HepG2 (cell line): ENCODE data around the gene ATR. TPM values are rescaled to one million over a fixed set of nuclear protein-coding genes. Genes with fewer than 3 reads are reported as not detected.

Source experiments
- ATAC-seq: fragments of 200-7000 bp; cut with Tn5 transposase; 3 replicates; pipeline ENCODE4 v1.9.1; 2020; ENCODE audit warnings: mild to moderate bottlenecking, moderate library complexity
- BruUV-seq: library from RNA; stranded (reverse); fragments of 400-500 nt; replicated peaks from 2 replicates; lab custom pipeline; 2021; lab: Mats Ljungman, UMichigan
- CTCF ChIA-PET: fragments of 300-600 bp; formaldehyde crosslinking; extraction: SDS; loops from one replicate; lab custom pipeline; 2021; ENCODE audit warnings: low total read pairs, inconsistent platforms, low intra/inter-chr PET ratio; lab: Yijun Ruan, JAX
- POLR2A ChIA-PET: fragments of 350-600 bp; sonication (Branson Sonifier 250); formaldehyde crosslinking; loops from one replicate; lab custom pipeline; 2020; ENCODE audit warnings: antibody characterized with exemption, inconsistent platforms; lab: Yijun Ruan, JAX
- DNase-seq: peaks from one replicate; pipeline ENCODE4 v3.0.0-alpha.2; 2015; ENCODE audit warnings: low spot score
- FAIRE-seq: peaks from 3 replicates; lab custom pipeline; 2011; peaks lifted over from hg19 to GRCh38; lab: Jason Lieb, UNC
- H2AFZ ChIP-seq: one replicate; pipeline ENCODE4 v1.6.1; 2011; ENCODE audit warnings: low read length, inconsistent platforms
- H3K27ac ChIP-seq: fragments of 300-600 bp; 3 replicates; pipeline ENCODE4 v1.8.0; 2011; ENCODE audit warnings: mixed run types, mild to moderate bottlenecking, mixed read lengths, low read length, inconsistent platforms; ENCODE audit not compliant: insufficient read depth; ENCODE audit errors: extremely low read length
- H3K27me3 ChIP-seq, 2 experiments: fragments of 200-600 bp in 1 of 2; 2 replicates in 1 of 2; 3 replicates in 1 of 2; pipeline versions ENCODE4 v1.6.0 to v1.8.0; 2011; ENCODE audit warnings: low read length in 2 of 2, mild to moderate bottlenecking in 2 of 2, moderate library complexity in 2 of 2, inconsistent platforms in 1 of 2; ENCODE audit not compliant: insufficient read depth in 2 of 2, control insufficient read depth in 1 of 2
- H3K36me3 ChIP-seq, 2 experiments: fragments of 200-600 bp in 1 of 2; replicated peaks in 1 of 2; 2 replicates in 1 of 2; 3 replicates in 1 of 2; pipeline versions ENCODE4 v1.5.1 to v1.8.0; 2011; ENCODE audit warnings: low read length in 2 of 2, inconsistent platforms in 1 of 2; ENCODE audit not compliant: insufficient read depth in 2 of 2, control insufficient read depth in 1 of 2
- H3K4me1 ChIP-seq: 2 replicates; pipeline ENCODE4 v1.5.1; 2012; ENCODE audit warnings: low read length, inconsistent platforms; ENCODE audit not compliant: insufficient read depth
- H3K4me2 ChIP-seq: 2 replicates; pipeline ENCODE4 v1.6.0; 2011; ENCODE audit warnings: low read depth, low read length, inconsistent platforms
- H3K4me3 ChIP-seq, 3 experiments: fragments of 200-600 bp in 1 of 3; sonication (generic), shearing (Covaris generic) in 1 of 3; replicated peaks in 1 of 3; 2 replicates each; pipeline ENCODE4 v1.5.1; 2011 to 2016; ENCODE audit warnings: low read length in 3 of 3, inconsistent platforms in 2 of 3, low read depth in 2 of 3, mild to moderate bottlenecking in 2 of 3, control low read depth in 1 of 3, mixed read lengths in 1 of 3; ENCODE audit not compliant: insufficient read depth in 1 of 3
- H3K79me2 ChIP-seq: one replicate; pipeline ENCODE4 v1.6.1; 2011; ENCODE audit warnings: low read length, inconsistent platforms; ENCODE audit not compliant: insufficient read depth
- H3K9ac ChIP-seq: 2 replicates; pipeline ENCODE4 v1.6.0; 2011; ENCODE audit warnings: mild to moderate bottlenecking, low read depth, low read length, inconsistent platforms; ENCODE audit not compliant: insufficient read depth
- H3K9me3 ChIP-seq: 2 replicates; pipeline ENCODE4 v1.5.1; 2012; ENCODE audit warnings: mild to moderate bottlenecking, low read length
- H4K20me1 ChIP-seq: 2 replicates; pipeline ENCODE4 v1.6.0; 2011; ENCODE audit warnings: inconsistent platforms, mild to moderate bottlenecking, low read length, moderate library complexity; ENCODE audit not compliant: insufficient read depth
- ADNP ChIP-seq: sonication (generic); formaldehyde crosslinking; IDR thresholded peaks from 2 replicates; pipeline ENCODE4 v1.4.0; 2020; ENCODE audit warnings: missing genetic modification reagents
- FLYWCH1 ChIP-seq: sonication (generic); formaldehyde crosslinking; IDR thresholded peaks from 2 replicates; pipeline ENCODE4 v1.8.1; 2023; ENCODE audit warnings: mild to moderate bottlenecking, missing genetic modification reagents
- HDAC6 ChIP-seq: fragments of 200-600 bp; sonication (generic); IDR thresholded peaks from 2 replicates; pipeline ENCODE4 v1.7.0; 2017; ENCODE audit warnings: mild to moderate bottlenecking, antibody characterized with exemption, low read length, low read depth
- NKX3-1 ChIP-seq: sonication (generic); formaldehyde crosslinking; IDR thresholded peaks from 2 replicates; pipeline ENCODE4 v1.5.0; 2020; ENCODE audit warnings: missing genetic modification reagents
- POLR2A ChIP-seq, 2 experiments: IDR thresholded peaks; 2 replicates each; pipeline ENCODE4 v1.6.1; 2011; ENCODE audit warnings: low read depth in 2 of 2, low read length in 2 of 2, mild to moderate bottlenecking in 1 of 2, moderate library complexity in 1 of 2; ENCODE audit not compliant: insufficient read depth in 1 of 2
- POLR2G ChIP-seq: fragments of 200-400 bp; formaldehyde crosslinking; IDR thresholded peaks from 2 replicates; pipeline ENCODE4 v1.6.1; 2018; ENCODE audit warnings: mild to moderate bottlenecking, low read depth, low read length, moderate library complexity
- SMAD3 ChIP-seq: sonication (generic); formaldehyde crosslinking; IDR thresholded peaks from 2 replicates; pipeline ENCODE4 v1.4.0; 2020; ENCODE audit warnings: missing genetic modification reagents
- SOX6 ChIP-seq, 2 experiments: fragments of 450-650 bp in 1 of 2; sonication (generic) in 1 of 2; formaldehyde crosslinking in 1 of 2; IDR thresholded peaks; 2 replicates each; pipeline versions ENCODE4 v1.4.0 to v1.6.1; 2017 to 2020; ENCODE audit warnings: antibody characterized with exemption in 1 of 2, mild to moderate bottlenecking in 1 of 2, missing genetic modification reagents in 1 of 2
- SRSF4 ChIP-seq: fragments of 200-400 bp; formaldehyde crosslinking; IDR thresholded peaks from one replicate; pipeline ENCODE4 v1.6.1; 2018; ENCODE audit warnings: mild to moderate bottlenecking, low read depth, low read length, moderate library complexity; ENCODE audit not compliant: poor library complexity, severe bottlenecking
- THAP11 ChIP-seq: IDR thresholded peaks from 2 replicates; pipeline ENCODE4 v1.6.1; 2016; ENCODE audit warnings: missing biosample characterization, missing genetic modification reagents
- ZNF337 ChIP-seq: sonication (generic); formaldehyde crosslinking; IDR thresholded peaks from 2 replicates; pipeline ENCODE4 v1.5.1; 2020; ENCODE audit warnings: missing genetic modification reagents, low read depth, mild to moderate bottlenecking, borderline replicate concordance
- WGBS: methylation state at CpG from one replicate; pipeline ENCODE4 v1.1.6; 2017; ENCODE audit warnings: low lambda C conversion rate; 5-methylcytosine and 5-hydroxymethylcytosine counted together
- in situ Hi-C: cut with HindIII; loops from 2 replicates; pipeline ENCODE4 v1.10.0; 2017; ENCODE audit warnings: low pct_unique_long_range_greater_than_20kb; ENCODE audit not compliant: extremely low pct_ligation_motif_present
- intact Hi-C: fragments of 100-400 bp; cut with micrococcal nuclease; formaldehyde crosslinking; loops from one replicate; pipeline ENCODE4 v1.10.0; 2022; ENCODE audit not compliant: unreplicated experiment
- polyA plus RNA-seq, 8 experiments: library from polyadenylated mRNA; depleted of rRNA in 3 of 8; stranded (reverse) in 7 of 8; unstranded in 1 of 8; fragments of >200 nt; fragmentation: Illumina TruSeq in 4 of 8; extraction: Trizol in 4 of 8; gene quantifications; 2 replicates each; pipeline versions ENCODE4 v1.2.1 to v1.2.3, GENCODE V29; 2011 to 2016; ENCODE audit warnings: low read depth in 4 of 8, missing spikeins in 1 of 8, mixed read lengths in 1 of 8; ENCODE audit not compliant: insufficient read depth in 1 of 8
- total RNA-seq, 5 experiments: library from RNA; depleted of rRNA; stranded (reverse); fragments of >200 nt; fragmentation: Illumina TruSeq; extraction: Trizol; gene quantifications; 2 replicates each; pipeline ENCODE4 v1.2.3, GENCODE V29; 2016; ENCODE audit warnings: low read depth in 1 of 5
- TF ChIP-seq, protein P1 (sequence below): sonication (generic); formaldehyde crosslinking; IDR thresholded peaks from 2 replicates; pipeline ENCODE4 v1.9.0; 2021; ENCODE audit warnings: missing genetic modification reagents, borderline replicate concordance
- TF ChIP-seq, protein P2 (sequence below): sonication (generic); formaldehyde crosslinking; IDR thresholded peaks from 2 replicates; pipeline ENCODE4 v1.8.0; 2022; ENCODE audit warnings: missing genetic modification reagents, low read depth, mild to moderate bottlenecking, borderline replicate concordance
- TF ChIP-seq, protein P3 (sequence below): sonication (generic); formaldehyde crosslinking; IDR thresholded peaks from 2 replicates; pipeline ENCODE4 v1.4.0; 2020; ENCODE audit warnings: missing genetic modification reagents

The ATR gene
- total and polyA plus RNA-seq, 2 of the 13 experiments (the other 11 are each of a cell fraction or from before 2014, with no cell fraction given), result 6.6 to 17.0 TPM

DNA sequence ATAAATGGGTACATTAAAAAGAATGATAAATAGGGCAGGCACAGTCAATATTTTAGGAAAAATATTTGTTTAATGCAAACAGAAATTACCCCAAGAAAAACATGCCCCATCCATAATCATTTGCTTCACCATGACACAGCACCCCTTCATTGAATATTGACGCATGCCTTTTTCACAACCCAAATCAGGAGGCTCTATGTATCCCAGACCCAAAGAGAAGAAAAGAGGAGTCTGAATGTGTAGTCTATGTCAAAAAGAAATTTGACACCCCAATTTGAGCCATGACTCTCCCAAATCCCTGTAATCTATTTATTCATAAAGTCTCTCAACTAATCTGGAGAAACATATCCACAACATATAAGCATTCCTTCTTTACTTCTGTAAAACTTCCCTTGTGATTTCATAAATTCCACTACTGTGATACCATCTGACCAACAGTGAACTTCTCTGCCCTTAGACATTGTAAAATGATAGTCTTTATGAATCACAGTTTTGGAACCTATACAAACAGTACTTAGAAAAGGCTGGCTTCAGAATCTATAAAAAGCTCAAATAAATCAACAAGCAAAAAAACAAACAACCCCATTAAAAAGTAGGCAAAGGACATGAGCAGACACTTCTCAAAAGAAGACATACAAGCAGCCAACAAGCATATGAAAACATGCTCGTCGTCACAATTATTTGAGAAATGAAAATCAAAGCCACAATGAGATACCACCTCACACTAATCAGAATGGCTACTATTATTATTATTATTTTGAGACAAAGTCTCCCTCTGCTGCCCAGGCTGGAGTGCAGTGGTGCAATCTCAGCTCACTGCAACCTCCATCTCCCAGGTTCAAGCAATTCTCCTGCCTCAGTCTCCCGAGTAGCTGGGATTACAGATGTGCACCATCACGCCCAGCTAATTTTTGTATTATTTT is 77.3 kb downstream of the ATR start:
- TF ChIP-seq, protein P1, sequence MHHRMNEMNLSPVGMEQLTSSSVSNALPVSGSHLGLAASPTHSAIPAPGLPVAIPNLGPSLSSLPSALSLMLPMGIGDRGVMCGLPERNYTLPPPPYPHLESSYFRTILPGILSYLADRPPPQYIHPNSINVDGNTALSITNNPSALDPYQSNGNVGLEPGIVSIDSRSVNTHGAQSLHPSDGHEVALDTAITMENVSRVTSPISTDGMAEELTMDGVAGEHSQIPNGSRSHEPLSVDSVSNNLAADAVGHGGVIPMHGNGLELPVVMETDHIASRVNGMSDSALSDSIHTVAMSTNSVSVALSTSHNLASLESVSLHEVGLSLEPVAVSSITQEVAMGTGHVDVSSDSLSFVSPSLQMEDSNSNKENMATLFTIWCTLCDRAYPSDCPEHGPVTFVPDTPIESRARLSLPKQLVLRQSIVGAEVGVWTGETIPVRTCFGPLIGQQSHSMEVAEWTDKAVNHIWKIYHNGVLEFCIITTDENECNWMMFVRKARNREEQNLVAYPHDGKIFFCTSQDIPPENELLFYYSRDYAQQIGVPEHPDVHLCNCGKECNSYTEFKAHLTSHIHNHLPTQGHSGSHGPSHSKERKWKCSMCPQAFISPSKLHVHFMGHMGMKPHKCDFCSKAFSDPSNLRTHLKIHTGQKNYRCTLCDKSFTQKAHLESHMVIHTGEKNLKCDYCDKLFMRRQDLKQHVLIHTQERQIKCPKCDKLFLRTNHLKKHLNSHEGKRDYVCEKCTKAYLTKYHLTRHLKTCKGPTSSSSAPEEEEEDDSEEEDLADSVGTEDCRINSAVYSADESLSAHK (CRISPR knock-in tag), result no peak
- TF ChIP-seq HDAC6 (no peak), SRSF4 (no peak)
- CTCF ChIA-PET, result no interaction called here
- ATAC-seq (no peak), FAIRE-seq (no peak), DNase-seq (no peak)
- H3K9me3 ChIP-seq, result no peaks in the 10 kb centered on the region
- H3K4me1 ChIP-seq, result no peaks in the 10 kb centered on the region
- H3K27ac ChIP-seq, result no peak overlapping the region
- POLR2A ChIA-PET, result no interaction called here
- H2AFZ ChIP-seq, result no peak overlapping the region
- intact Hi-C loops (no loop called here), in situ Hi-C loops (no loop called here)
- H3K36me3 ChIP-seq, result peaks cover 0 to under 1% of the 10 kb centered on the region in 2 experiments; a peak in 3 of 5 replicates
- no TSS peak for BruUV-seq
- H3K27me3 ChIP-seq, result no peaks in the 10 kb centered on the region
- no peak overlapping the region for H3K4me2 ChIP-seq
- H3K4me3 ChIP-seq, result no peak overlapping the region
- no peaks in the 10 kb centered on the region for H3K79me2 ChIP-seq
- no peak overlapping the region for H3K9ac ChIP-seq
- no peaks in the 10 kb centered on the region for H4K20me1 ChIP-seq
- 94% methylated on average over 5 of the region's 5 CpGs for WGBS

DNA sequence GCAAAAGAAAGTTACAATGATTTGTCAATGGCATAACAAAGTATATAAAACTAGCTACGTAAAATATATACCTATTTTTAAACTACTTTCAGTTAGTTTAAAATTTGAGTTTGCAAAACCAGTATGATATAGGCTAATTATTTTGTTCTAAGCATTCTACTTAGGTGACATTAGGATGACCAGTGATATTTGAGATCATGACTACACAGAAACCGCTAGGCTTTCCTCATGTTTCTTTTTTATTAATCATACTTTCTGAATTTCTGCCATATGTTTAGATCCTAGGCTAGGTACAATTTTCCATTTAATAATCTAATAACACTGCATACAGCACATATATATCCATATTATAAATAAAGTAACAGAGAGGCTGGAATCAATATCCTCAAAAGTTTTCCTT is 78.3 kb downstream of the ATR start:
- Histone ChIP-seq H3K4me2 (no peak overlapping the region), H3K27ac (no peak overlapping the region), H3K4me1 (no peaks in the 10 kb centered on the region), H3K9me3 (no peaks in the 10 kb centered on the region), H3K79me2 (no peaks in the 10 kb centered on the region), H3K36me3 (peaks cover 0 to 2% of the 10 kb centered on the region in 2 experiments; a peak in 3 of 5 replicates), H3K9ac (no peak overlapping the region), H4K20me1 (no peaks in the 10 kb centered on the region), H2AFZ (no peak overlapping the region), H3K27me3 (no peaks in the 10 kb centered on the region), H3K4me3 (no peak overlapping the region)
- 99% methylated on average over 2 of the region's 2 CpGs for WGBS
- FAIRE-seq (no peak), ATAC-seq (no peak), DNase-seq (no peak)
- in situ Hi-C loops, result no loop called here
- intact Hi-C loops, result no loop called here
- ChIA-PET POLR2A (no interaction called here), CTCF (no interaction called here)
- BruUV-seq, result no TSS peak
- no peak for TF ChIP-seq FLYWCH1 (CRISPR knock-in tag)
- no peak for TF ChIP-seq SMAD3 (CRISPR knock-in tag)
- TF ChIP-seq ADNP (CRISPR knock-in tag), result no peak
- TF ChIP-seq, protein P2, sequence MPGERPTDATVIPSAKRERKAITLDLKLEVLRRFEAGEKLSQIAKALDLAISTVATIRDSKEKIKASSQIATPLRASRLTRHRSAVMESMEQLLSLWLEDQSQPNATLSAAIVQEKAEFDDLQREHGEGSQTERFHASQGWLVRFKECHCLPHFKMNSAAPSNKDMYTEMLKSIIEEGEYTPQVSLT (CRISPR knock-in tag), result no peak
- no peak for TF ChIP-seq NKX3-1 (CRISPR knock-in tag)
- TF ChIP-seq POLR2G, result no peak
- TF ChIP-seq ZNF337, result no peak
- no peak for TF ChIP-seq POLR2A (IDR thresholded peaks at IDR 0.05; ENCODE audit: insufficient read depth in 1 of 2, low read depth in 2 of 2, low read length in 2 of 2)
- TF ChIP-seq SOX6 (IDR thresholded peaks at IDR 0.05), result no peak
- TF ChIP-seq SOX6 (CRISPR knock-in tag; IDR thresholded peaks at IDR 0.05), result no peak
- no peak for TF ChIP-seq THAP11 (CRISPR knock-in tag)
- TF ChIP-seq, protein P3, sequence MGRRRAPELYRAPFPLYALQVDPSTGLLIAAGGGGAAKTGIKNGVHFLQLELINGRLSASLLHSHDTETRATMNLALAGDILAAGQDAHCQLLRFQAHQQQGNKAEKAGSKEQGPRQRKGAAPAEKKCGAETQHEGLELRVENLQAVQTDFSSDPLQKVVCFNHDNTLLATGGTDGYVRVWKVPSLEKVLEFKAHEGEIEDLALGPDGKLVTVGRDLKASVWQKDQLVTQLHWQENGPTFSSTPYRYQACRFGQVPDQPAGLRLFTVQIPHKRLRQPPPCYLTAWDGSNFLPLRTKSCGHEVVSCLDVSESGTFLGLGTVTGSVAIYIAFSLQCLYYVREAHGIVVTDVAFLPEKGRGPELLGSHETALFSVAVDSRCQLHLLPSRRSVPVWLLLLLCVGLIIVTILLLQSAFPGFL (CRISPR knock-in tag), result no peak
